Activated CD4-positive, CD25-positive, alpha-beta regulatory T cell treated with anti-CD3 and anti-CD28 coated beads, Interleukin-2, amount 50 U/mL, for 24 hours (primary cell): ENCODE results near the gene NAA25.
"Not testable (repeated sequence)": the region's sequence is repeated elsewhere in the genome, so short reads cannot be mapped to it uniquely, and the experiment has no call there.

ENCODE experiments used
- ATAC-seq, 2 donors: fragments of 150-1000 bp; cut with Tn5 transposase; one replicate each; pipeline ENCODE4 v1.10.0; 2021; ENCODE audit warnings: mild to moderate bottlenecking in 1 of 2, moderate library complexity in 1 of 2

The NAA25 gene

DNA sequence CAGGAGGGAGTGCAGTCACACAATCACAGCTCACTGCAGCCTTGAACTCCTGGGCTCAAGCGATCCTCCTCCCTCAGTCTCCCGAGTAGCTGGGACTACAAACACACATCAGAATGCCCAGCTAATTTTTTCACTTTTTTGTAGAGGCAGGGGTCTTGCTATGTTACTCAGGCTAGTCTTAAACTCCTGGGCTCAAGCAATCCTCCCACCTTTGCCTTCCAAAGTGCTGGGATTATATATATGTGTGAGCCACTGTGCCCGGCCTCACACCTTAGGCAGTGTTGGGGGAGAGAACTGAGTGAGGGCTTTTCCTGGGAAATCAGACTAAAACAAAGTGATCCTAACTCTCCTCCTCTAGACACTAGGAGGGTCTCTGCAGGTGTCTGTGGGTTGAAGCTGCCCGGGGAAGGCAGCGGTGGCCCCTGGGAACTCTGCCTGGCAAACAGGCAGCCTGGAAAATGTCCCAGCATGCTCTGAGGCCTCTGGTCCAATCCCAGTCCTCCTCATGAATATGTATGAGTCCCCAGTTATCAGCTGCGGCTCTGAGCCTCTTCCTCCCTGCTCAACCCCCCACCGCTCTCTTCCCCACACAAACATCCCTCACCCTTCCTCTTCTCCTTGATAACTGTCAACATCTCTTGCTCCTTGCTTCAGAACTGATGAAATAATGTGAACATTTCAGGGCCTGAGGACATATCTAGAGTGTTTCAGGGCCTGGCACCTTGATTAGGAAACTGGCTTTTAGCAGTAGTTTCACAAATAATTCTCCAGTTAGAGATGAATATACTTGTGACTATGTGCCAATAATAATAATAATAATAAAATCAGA lies 7.9 kb upstream of the NAA25 start:
- ATAC-seq: peak in 1 of 2 donors; percentile 62

DNA sequence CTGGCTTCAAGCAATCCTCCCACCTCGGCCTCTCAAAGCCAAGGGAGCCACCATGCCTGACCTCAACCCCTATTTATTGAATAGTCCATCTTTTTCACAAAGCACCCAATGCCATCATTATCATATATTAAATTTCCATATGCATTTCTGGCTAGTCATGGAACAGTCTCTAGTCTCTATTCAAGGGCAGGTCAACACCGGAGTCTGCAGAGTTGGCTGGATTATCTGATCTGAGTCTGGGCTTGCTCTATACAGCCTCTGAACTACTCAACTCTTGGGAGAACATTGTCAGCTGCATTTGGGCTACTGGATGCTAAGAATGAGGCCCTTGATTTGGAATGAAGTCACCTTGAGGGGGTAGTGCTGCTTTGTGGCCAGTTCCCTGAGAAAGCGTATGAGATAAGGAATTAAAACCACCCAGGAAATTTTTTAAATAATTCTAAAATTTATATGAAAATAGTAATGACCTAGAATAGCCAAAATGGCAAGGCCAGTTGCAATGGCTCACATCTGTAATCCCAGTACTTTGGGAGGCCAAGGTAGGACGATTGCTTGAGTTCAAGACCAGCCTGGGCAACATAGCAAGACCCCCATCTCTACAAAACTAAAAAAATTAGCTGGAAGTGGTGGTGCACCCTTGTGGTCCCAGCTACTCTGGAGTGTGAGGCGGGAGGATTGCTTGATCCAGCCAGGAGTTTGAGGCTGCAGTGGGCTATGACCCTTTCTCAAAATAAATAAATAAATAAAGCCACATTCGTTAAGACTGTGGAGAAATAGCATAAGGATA lies 6.9 kb upstream of the NAA25 start:
- ATAC-seq: no peak

DNA sequence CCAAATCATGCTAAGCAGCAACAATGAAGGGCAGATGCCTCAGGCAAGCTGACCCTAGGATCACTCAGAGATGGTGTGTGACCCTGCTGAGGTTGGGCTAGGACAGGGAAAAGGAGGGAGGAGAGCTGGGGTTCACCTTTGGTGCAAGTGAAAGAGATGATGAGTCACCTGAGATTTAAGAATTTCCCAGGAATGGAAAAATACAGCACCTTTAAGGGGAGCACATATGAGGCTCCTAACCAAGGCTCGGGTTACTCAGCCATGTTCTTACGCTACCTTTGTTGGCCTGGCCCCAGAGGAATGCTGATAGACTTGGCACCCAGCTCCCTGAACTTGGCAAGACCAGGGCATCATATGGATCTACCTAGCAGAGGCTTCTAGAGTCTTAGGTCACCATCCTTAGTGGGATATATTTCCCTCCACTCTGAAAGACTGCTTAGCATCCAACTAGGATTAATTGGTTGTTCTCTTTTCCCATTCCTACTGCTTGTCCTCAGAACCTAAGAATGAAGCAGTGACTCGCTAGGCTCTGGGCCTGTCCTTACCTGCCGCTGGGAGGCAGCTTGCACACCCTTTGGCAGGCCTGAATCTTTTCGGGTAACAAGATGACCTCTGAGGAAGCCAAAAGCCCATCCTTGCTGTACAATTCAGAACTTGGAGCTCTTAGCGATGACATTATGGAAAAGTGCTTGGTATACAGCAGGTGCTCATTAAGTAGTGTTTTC lies 4.0 kb upstream of the NAA25 start:
- no peak for ATAC-seq

DNA sequence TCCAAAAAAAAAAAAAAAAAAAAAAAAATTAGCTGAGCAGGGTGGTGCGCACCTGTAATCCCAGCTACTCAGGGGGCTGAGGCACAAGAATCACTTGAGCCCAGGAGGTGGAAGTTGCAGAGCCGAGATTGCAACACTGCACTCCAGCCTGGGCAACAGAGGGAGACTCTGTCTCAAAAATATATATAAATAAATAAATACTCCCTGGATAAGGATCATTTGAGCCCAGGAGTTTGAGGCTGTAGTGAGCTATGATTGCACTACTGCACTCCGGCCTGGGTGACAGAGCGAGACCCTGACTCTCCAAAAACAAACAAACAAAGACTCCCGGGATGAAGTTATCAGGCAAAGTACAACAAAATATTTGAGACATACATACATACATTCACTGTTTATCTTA lies 3.3 kb upstream of the NAA25 start:
- no peak for ATAC-seq

DNA sequence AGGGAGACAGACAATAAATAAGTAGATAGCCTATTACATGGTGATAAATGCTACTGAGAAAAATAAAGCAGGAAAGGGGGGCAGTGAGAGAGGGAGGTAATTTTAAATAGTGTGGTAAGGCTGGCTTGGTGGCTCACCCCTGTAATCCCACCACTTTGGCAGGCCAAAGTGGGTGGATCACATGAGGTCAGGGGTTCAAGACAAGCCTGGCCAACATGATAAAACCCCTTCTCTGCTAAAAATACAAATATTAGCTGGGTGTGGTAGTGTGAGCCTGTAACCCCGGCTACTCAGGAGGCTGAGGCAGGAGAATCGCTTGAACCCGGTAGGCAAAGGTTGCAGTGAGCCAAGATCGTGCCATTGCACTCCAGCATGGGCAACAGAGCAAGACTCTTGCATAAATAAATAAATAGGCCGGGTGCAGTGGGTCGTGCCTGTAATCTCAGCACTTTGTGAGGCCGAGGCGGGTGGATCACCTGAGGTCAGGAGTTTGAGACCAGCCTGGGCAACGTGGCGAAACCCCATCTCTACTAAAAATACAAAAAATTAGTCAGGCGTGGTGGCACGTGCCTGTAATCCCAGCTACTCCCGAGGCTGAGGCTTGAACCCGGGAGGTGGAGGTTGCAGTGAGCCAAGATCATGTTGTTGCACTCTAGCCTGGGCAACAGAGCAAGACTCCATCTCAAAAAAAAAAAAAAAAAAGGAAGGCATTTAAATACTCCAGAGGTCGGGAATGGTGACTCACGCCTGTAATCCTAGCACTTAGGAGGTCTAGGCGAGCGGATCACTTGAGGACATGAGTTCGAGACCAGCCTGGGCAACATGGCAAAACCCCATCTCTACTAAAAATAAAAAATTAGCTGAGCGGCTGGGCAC lies 2.4 kb upstream of the NAA25 start:
- ATAC-seq: not testable (repeated sequence)

DNA sequence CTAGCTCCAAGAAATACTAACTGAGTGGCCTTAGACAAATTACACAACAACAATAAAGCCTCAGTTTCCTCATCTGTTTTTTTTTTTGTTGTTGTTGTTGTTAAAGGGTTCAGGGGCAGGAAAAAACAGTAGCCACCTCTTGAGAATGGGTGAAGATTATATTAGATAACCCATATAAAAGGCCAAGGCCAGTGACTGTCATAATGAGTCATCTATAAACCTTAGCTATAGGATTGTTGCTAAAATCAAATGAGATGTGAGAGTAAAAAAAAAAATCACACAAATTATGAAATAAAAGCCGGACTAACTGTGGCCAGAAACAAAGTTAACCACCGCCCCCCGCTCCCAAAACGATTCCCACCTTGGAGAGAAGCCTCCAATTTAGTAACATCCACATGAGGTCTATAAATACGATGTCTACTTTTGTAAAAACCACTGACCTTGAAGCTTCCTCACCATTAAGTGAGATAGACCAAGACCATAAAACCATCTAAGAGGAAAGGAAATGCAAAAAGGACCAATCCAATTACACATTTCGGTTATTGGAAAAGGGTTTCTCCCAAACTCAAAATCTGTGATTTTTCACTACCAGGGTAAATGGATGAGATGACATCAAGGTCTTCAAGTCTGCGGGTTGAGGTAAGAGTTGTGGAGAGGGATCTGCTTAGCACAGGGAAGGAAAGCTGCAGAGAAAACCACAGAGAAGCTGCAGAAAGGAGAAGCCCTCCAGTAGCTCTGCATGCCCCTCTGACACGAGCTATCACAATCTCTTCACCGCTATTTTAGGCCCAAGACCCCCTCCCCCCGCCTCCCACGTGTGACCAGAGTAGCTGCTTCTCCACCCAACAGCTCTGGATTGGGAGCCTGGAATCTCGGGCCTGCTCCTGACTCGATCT lies 1.0 kb downstream of the NAA25 start:
- ATAC-seq: peak; percentile 36 to 50

DNA sequence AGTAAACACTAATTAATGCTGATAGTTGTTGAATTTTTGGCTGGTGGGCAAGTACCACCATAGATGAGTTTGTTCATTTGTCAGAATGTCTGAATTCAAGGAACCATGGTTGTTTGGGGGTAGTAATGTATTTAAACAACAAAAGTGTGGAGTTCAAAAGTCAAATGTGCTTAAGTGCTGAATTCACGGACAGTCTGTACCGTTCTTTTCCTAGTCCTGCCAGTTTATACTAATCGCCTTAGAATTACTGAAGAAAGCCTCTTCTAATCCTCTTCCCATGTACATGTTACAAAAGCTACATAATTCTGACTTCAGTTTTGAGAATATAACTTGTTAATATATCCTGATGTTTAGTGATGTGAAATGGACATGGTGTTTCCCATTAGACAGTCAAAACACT lies 2.7 kb downstream of the NAA25 start:
- no peak for ATAC-seq

DNA sequence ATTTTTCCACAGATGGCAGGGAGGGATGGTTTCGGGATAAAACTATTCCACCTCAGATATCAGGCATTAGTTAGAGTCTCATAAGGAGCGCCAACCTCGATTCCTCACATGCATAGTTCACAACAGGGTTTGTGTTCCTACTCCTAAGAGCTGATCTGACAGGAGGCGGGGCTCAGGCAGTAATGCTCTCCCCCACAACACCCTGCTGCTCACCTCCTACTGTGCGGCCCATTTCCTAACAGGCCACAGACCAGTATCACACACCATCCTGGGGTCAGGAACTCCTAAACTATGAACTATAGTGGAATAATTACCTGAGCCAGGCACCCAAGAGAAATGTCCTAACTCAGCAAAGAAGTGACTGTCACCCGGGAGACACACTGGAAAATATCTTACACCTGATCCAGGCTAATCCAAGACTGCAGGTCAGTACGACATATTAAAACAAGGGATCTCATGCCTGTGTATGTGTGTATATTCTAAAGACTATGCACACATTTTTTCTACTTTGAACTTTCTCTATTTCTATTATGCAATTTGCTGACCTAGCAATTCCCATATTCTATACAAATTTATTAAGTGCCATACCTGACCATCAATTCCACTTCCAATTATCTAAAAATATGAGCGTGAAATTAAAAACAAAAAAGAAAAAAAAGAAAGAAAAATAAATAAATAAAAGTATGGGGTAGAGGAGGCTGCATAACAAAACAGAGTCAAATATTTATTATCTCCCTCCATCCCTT lies 4.7 kb downstream of the NAA25 start:
- ATAC-seq: no peak

DNA sequence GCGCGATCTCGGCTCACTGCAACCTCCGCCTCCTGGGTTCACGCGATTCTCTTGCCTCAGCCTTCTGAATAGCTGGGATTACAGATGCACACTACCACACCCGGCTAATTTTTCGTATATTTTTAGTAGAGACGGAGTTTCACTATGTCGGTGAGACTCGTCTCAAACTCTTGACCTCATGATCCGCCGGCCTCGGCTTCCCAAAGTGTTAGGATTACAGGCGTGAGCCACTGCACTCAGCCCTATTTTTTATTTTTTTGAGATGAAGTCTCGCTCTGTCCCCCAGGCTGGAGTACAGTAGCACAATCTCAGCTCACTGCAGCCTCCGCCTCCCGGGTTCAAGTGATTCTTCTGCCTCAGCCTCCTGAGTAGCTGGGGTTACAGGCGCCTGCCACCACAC lies 5.8 kb downstream of the NAA25 start:
- ATAC-seq: not testable (repeated sequence)

DNA sequence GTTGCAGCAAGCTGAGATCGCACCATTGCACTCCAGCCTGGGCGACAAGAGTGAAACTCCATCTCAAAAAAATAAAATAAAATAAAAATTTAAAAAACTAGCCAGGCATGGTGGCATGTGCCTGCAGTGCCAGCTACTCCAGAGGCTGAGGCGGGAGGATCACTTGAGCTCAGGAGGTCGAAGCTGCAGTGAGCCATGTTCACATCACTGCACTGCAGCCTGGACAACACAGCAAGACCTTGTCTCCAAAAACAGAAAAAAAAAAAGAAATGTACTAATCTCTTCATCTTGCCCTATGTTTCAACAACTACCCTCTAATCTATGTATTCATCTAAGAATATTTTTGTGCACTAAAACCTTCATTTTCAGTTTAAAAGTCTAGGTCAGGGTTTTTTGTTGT lies 6.5 kb downstream of the NAA25 start:
- ATAC-seq: no peak

DNA sequence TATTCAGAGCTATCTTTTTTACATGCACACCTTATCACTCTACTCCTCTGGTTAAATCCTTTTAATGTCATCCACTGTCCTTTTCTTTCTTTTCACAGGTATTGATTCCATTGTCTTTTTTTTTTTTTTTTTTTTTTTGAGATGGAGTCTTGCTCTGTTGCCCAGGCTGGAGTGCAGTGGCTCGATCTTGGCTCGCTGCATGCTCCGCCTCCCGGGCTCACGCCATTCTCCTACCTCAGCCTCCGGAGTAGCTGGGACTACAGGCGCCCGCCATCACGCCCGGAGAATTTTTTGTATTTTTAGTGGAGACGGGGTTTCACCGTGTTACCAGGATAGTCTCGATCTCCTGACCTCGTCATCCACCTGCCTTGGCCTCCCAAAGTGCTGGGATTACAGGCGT lies 8.1 kb downstream of the NAA25 start:
- not testable (repeated sequence) for ATAC-seq

DNA sequence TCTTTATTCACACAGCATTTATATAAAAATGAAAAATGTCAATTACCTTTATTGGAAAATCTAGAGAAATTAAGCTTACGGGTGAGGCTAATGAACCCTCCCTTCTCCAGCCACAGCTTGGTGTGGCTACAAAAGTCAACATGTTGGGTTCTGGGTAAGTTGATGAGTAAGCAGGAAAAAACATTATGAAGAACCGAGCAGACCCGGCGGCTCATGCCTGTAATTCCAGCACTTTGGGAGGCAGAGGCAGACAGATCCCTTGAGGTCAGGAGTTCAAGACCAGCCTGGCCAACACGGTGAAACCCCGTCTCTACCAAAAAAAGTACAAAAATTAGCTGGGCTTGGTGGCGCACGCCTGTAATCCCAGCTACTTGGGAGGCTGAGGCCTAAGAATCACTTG lies 10.9 kb downstream of the NAA25 start:
- ATAC-seq: no peak

DNA sequence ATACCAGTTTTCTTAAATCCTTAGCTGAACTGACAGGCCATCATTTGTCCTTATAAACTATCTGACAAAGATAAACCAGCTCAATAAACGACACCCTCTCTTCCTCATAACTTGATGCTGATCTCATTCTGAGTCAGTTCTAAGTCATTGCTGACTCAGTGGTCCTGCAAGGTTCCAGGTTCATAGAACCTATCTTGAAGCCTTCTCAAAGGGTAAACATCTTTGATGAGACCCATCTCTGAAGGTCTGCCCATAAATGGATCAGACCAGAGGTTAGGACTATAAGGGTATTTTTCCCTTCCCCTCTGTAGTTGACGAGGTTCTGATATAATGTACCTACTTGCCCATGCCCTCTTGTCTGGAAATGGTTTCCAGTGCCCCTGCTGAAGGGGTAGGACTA lies 11.9 kb downstream of the NAA25 start:
- ATAC-seq: peak; percentile 98

DNA sequence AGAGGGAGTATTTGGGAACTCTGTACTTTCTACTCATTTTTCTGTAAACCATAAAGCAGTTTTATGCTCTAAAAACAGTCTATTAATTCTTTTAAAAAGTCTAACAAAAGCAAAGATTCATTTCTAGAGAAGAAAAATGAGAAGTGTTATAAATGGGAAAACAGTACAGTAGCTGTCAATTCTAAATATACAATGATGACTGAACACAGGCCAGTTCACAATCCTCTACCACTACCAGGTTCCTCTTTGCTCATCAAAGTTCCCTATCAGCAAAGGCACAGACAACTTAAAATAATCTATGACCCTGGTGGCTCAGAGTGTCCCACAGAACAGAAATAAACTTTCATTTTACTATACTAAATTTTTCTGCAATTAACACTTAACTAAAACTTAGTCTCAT lies 12.5 kb downstream of the NAA25 start:
- ATAC-seq: peak; percentile 63 to 66

DNA sequence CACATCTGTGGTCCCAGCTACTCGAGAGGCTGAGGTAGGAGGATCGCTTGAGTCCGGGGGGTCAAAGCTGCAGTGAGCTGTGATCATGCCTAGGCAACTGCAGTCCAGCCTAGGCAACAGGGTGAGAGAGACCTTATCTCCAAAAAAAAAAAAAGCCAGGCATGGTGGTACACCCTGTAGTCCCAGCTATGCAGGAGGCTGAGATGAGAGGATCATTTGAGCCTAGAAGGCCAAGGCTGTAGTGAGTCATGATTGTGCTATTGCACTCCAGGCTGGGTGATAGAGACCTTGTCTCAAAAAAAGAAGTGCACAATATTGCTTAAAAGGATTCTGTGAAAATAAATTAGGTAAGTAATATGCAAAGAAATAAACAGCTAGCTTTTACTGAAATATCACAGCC lies 17.0 kb downstream of the NAA25 start:
- ATAC-seq: no peak

DNA sequence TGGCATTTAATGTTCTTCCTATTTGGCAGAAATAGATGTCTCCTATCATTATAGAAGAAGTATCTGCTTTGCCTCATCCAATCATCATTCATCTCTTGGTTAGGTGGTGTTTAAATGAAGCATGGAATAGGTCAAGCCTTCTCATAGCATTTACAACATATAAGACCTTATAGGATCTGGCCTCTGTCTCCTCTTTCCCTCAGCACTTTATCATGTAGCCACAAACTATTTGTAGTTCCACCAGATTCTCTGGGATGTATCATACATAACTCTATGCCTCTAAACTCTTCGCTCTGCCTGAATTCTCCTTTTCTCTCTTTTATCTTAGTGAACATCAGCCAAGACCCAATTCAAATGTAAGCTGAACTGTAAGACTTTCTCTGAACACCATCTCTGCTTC lies 20.7 kb downstream of the NAA25 start:
- ATAC-seq: no peak

DNA sequence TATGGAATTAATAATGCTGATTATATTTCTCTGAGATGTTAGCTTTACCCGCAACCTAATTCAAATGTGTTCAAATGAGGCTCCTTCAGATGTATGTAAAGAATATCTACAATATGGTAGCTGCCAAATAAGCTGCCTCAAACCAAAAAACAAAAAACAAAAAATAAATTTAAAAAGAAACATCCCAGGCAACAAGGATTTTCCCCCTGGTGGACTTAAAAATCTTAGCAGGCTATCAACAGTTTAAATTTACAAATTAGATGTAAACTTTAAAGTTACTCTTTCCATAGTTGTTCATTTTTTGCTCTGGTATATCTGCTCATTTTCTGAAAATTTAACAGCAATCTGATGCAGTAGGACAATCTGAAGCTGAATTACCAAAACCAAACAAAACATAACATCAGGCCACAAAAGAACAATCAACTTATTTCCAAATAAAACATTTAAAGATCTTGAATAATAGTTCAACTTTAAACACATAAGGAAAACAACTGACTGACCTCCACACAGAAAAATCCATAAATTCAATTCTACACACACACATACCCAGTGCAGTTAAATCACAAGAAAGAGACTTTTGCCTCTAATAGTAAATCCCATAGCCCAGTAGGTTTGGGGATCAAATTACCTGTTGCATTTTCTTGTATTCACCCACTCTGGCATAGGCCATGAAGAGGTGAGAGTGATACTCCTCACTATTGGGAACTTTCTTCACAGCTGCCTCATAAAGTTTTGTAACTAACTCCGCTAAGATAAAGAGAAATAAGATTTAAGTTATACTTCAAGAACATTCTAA lies 21.3 kb downstream of the NAA25 start:
- no peak for ATAC-seq

DNA sequence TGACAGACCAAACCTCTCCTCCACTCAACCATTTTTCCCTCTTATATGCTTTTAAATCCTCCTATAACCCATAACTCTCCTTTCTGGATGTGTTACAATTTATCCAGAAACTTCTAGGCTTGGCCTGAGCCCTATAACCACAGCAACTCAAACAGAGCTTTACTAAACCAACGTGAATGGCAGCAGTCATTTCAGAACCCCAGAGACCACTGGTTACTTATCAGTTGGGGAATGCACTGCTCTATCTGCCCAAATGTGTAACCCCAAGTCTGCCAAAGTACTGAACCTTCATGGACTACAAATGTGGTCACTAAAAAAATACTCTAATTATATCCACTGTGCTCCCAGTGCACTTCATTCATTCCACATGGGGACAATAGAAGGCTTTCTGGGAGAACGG lies 42.0 kb downstream of the NAA25 start:
- ATAC-seq: no peak

DNA sequence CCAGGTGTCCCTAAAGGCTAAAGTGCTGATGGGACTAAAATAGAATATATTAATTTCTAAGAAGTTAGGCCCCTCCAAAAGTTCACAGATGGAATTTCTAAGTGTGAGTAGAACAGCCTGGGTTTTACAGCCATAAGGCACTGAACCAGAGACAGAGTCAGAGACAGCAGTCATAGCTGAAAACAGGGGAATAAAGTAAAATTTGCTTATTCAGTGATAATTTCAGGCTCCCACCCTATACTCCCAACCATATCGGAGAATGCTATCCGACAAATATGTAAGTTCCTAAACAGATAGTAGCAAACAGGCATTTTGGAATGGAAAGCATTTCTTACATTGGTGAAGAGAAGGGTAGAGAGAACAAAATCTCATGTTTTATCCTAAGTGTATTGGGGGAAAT lies 45.3 kb downstream of the NAA25 start:
- no peak for ATAC-seq

DNA sequence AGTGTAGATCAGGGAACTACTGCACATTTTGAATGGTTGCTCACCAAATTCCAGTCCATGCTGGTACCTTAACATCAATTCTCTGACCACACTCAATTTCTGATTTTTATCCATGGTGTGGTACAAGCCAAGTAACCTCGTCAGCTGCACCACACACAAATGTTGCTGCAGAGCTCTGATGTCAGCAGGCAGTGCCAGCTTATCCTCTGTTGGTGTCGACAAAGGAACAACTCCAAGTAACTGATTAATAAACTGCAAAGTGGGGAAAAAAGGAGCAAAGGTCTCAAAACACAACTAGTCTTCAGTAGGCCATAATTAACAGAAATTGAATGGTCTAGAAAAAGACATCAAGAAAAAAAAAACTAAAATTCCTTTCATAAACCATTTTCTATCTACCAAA lies 47.4 kb downstream of the NAA25 start:
- ATAC-seq: no peak
